ENCODE data around the gene CTRB2.
"Not testable (repeated sequence)": the region's sequence is repeated elsewhere in the genome, so short reads cannot be mapped to it uniquely, and the experiment has no call there.

CTRB2 gene

DNA sequence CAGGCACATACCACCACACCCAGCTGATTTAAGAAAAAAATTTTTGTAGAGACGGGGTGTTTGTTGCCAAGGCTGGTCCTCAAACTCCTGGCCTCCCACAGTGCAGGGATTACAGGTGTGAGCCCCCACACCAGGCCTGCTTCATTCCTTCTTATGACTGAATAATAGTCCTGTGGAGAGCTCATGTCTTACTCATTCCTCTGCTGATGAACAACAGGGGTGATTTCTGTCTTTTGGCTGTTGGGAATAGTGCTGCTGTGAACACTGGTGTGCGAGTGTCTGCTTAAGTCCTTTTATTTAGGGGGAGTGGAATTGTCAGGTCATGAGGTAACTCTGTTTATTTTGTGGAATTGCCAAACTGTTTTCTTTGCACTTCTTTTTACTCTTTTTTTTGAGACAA, 9.2 kb upstream of the CTRB2 start:
- Histone ChIP-seq H3K4me3 (ENCODE audit: low read length) (no peak overlapping the region), H3K27ac (ENCODE audit: low read length) (no peak overlapping the region), H3K36me3 (ENCODE audit: control insufficient read depth, insufficient read depth, low read length) (no peaks in the 10 kb centered on the region), H3K27me3 (ENCODE audit: control insufficient read depth, insufficient read depth, low read length) (no peaks in the 10 kb centered on the region), H3K4me1 (ENCODE audit: control insufficient read depth, insufficient read depth, low read length) (no peaks in the 10 kb centered on the region), H3K9me3 (ENCODE audit: control insufficient read depth, insufficient read depth, low read length) (no peaks in the 10 kb centered on the region)
- no peak for DNase-seq (ENCODE audit: low read depth, low spot score)
- WGBS (ENCODE audit: insufficient coverage, insufficient read length): no CpG with 5 or more reads among the region's 2 CpGs

DNA sequence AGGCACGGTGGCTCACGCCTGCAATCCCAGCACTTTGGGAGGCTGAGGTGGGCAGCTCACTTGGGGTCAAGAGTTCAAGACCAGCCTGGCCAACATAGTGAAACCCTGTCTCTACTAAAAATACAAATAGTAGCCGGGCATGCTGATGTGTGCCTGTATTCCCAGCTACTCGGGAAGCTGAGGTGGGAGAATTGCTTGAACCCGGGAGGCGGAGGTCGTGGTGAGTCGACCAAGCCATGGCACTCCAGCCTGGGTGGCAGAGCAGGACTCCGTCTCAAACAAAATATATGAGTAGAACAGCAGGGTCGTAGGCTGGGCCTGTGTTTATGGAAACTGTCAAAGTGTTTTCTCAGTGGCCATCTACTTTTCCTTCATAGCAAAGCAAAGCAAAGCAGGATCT, 4.3 kb upstream of the CTRB2 start:
- WGBS (ENCODE audit: insufficient coverage, insufficient read length): no CpG with 5 or more reads among the region's 10 CpGs

GRCh38 chr16:75209944-75210343, 3.0 kb upstream of the CTRB2 start:
- H3K27me3 ChIP-seq (ENCODE audit: control insufficient read depth, insufficient read depth, low read length): no peaks in the 10 kb centered on the region
- WGBS (ENCODE audit: insufficient coverage, insufficient read length): no CpG with 5 or more reads among the region's 5 CpGs
- no peak for DNase-seq (ENCODE audit: low read depth, low spot score)
- H3K27ac ChIP-seq (ENCODE audit: low read length): no peak overlapping the region
- H3K4me3 ChIP-seq (ENCODE audit: low read length): no peak overlapping the region
- H3K36me3 ChIP-seq (ENCODE audit: control insufficient read depth, insufficient read depth, low read length): no peaks in the 10 kb centered on the region
- H3K9me3 ChIP-seq (ENCODE audit: control insufficient read depth, insufficient read depth, low read length): no peaks in the 10 kb centered on the region
- H3K4me1 ChIP-seq (ENCODE audit: control insufficient read depth, insufficient read depth, low read length): no peaks in the 10 kb centered on the region

More for the DNA sequence above, 4.3 kb upstream of the CTRB2 start:
- not testable (repeated sequence) for DNase-seq (ENCODE audit: low read depth, low spot score); H3K36me3 ChIP-seq (ENCODE audit: control insufficient read depth, insufficient read depth, low read length); H3K4me3 ChIP-seq (ENCODE audit: low read length); H3K4me1 ChIP-seq (ENCODE audit: control insufficient read depth, insufficient read depth, low read length); H3K27me3 ChIP-seq (ENCODE audit: control insufficient read depth, insufficient read depth, low read length); H3K9me3 ChIP-seq (ENCODE audit: control insufficient read depth, insufficient read depth, low read length); H3K27ac ChIP-seq (ENCODE audit: low read length)

GRCh38 chr16:75209514-75209913, 2.6 kb upstream of the CTRB2 start:
- H3K27ac ChIP-seq (ENCODE audit: low read length); H3K36me3 ChIP-seq (ENCODE audit: control insufficient read depth, insufficient read depth, low read length); DNase-seq (ENCODE audit: low read depth, low spot score); H3K4me1 ChIP-seq (ENCODE audit: control insufficient read depth, insufficient read depth, low read length); H3K9me3 ChIP-seq (ENCODE audit: control insufficient read depth, insufficient read depth, low read length); H3K4me3 ChIP-seq (ENCODE audit: low read length); H3K27me3 ChIP-seq (ENCODE audit: control insufficient read depth, insufficient read depth, low read length): not testable (repeated sequence)
- WGBS (ENCODE audit: insufficient coverage, insufficient read length): no CpG with 5 or more reads among the region's 7 CpGs

DNA sequence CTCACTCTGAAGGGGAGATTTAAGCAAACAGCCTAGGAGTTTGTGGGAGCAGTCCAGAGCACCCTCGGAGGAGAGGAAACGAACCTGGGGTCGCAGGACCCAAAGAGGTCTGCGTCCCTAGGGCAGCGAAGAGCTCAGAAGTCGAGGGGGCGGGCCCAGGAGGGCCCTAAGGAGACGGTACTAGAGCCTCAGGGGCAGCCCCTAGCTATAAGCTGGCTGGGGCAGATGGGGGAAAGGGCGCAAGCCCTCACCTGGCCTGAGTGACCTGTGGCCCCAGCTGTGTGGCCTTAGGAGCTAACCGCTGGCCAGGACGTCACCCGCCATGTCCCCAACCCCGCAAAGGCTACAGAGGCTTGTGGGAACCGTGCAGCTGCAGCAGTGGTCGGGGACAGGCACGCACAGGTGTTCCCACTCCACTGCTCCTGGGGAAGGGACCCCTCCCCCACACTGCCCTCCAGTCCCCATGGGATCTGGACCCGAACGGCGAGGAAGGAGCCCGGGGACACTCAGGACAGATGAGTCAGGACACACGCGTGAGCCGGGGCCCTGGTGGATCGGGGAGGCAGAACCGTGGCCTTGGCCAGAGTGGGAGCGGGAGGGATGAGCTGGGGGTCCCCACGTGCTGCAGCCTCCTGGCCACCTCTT, 2.0 kb upstream of the CTRB2 start:
- Histone ChIP-seq H3K36me3 (ENCODE audit: control insufficient read depth, insufficient read depth, low read length) (no peaks in the 10 kb centered on the region), H3K4me1 (ENCODE audit: control insufficient read depth, insufficient read depth, low read length) (no peaks in the 10 kb centered on the region), H3K9me3 (ENCODE audit: control insufficient read depth, insufficient read depth, low read length) (no peaks in the 10 kb centered on the region), H3K27ac (ENCODE audit: low read length) (no peak overlapping the region), H3K27me3 (ENCODE audit: control insufficient read depth, insufficient read depth, low read length) (no peaks in the 10 kb centered on the region), H3K4me3 (ENCODE audit: low read length) (no peak overlapping the region)
- no peak for DNase-seq (ENCODE audit: low read depth, low spot score)
- no CpG with 5 or more reads among the region's 27 CpGs for WGBS (ENCODE audit: insufficient coverage, insufficient read length)

GRCh38 chr16:75208242-75208825, 1.4 kb upstream of the CTRB2 start:
- Histone ChIP-seq H3K4me3 (ENCODE audit: low read length) (no peak overlapping the region), H3K9me3 (ENCODE audit: control insufficient read depth, insufficient read depth, low read length) (no peaks in the 10 kb centered on the region), H3K27ac (ENCODE audit: low read length) (no peak overlapping the region), H3K4me1 (ENCODE audit: control insufficient read depth, insufficient read depth, low read length) (no peaks in the 10 kb centered on the region), H3K27me3 (ENCODE audit: control insufficient read depth, insufficient read depth, low read length) (no peaks in the 10 kb centered on the region), H3K36me3 (ENCODE audit: control insufficient read depth, insufficient read depth, low read length) (no peaks in the 10 kb centered on the region)
- no CpG with 5 or more reads among the region's 13 CpGs for WGBS (ENCODE audit: insufficient coverage, insufficient read length)
- no peak for DNase-seq (ENCODE audit: low read depth, low spot score)

DNA sequence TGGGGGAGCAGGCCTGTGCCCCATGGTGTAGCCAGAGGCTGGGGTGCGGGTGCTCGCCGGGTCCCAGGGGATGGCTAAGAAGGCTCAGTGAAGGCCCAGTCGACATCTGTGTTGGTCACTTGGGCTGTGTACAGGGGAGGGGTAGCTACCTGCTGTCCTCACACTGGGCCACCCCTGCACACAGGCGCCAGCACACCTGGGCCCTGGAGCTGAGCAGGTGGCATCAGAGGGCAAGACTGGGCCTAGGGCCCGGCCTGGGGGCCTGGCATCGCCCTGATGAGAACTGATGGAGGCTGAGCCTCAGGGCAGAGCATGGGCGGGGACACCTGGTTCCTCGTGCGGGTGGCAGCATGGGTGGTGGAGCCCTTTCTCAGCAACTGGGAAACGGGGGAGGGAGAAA, 870 bp upstream of the CTRB2 start:
- Histone ChIP-seq H3K4me3 (ENCODE audit: low read length) (no peak overlapping the region), H3K27me3 (ENCODE audit: control insufficient read depth, insufficient read depth, low read length) (no peaks in the 10 kb centered on the region), H3K36me3 (ENCODE audit: control insufficient read depth, insufficient read depth, low read length) (no peaks in the 10 kb centered on the region), H3K9me3 (ENCODE audit: control insufficient read depth, insufficient read depth, low read length) (no peaks in the 10 kb centered on the region), H3K4me1 (ENCODE audit: control insufficient read depth, insufficient read depth, low read length) (no peaks in the 10 kb centered on the region), H3K27ac (ENCODE audit: low read length) (no peak overlapping the region)
- WGBS (ENCODE audit: insufficient coverage, insufficient read length): no CpG with 5 or more reads among the region's 11 CpGs
- DNase-seq (ENCODE audit: low read depth, low spot score): no peak

- not testable (repeated sequence) for DNase-seq (ENCODE audit: low read depth, low spot score); H3K4me1 ChIP-seq (ENCODE audit: control insufficient read depth, insufficient read depth, low read length); H3K27me3 ChIP-seq (ENCODE audit: control insufficient read depth, insufficient read depth, low read length); H3K36me3 ChIP-seq (ENCODE audit: control insufficient read depth, insufficient read depth, low read length); H3K27ac ChIP-seq (ENCODE audit: low read length); H3K4me3 ChIP-seq (ENCODE audit: low read length); H3K9me3 ChIP-seq (ENCODE audit: control insufficient read depth, insufficient read depth, low read length)
- no CpG with 5 or more reads among the region's 25 CpGs for WGBS (ENCODE audit: insufficient coverage, insufficient read length)
These were observed 806 bp downstream of the CTRB2 start for GRCh38 chr16:75205961-75206748.

- not testable (repeated sequence) for H3K9me3 ChIP-seq (ENCODE audit: control insufficient read depth, insufficient read depth, low read length); H3K4me3 ChIP-seq (ENCODE audit: low read length); H3K27ac ChIP-seq (ENCODE audit: low read length); H3K4me1 ChIP-seq (ENCODE audit: control insufficient read depth, insufficient read depth, low read length); H3K27me3 ChIP-seq (ENCODE audit: control insufficient read depth, insufficient read depth, low read length); H3K36me3 ChIP-seq (ENCODE audit: control insufficient read depth, insufficient read depth, low read length); DNase-seq (ENCODE audit: low read depth, low spot score)
- no CpG with 5 or more reads among the region's 19 CpGs for WGBS (ENCODE audit: insufficient coverage, insufficient read length)
These were observed 1.5 kb downstream of the CTRB2 start for GRCh38 chr16:75205438-75205837.

- H3K36me3 ChIP-seq (ENCODE audit: control insufficient read depth, insufficient read depth, low read length); H3K9me3 ChIP-seq (ENCODE audit: control insufficient read depth, insufficient read depth, low read length); H3K27ac ChIP-seq (ENCODE audit: low read length); H3K27me3 ChIP-seq (ENCODE audit: control insufficient read depth, insufficient read depth, low read length); H3K4me1 ChIP-seq (ENCODE audit: control insufficient read depth, insufficient read depth, low read length); DNase-seq (ENCODE audit: low read depth, low spot score); H3K4me3 ChIP-seq (ENCODE audit: low read length): not testable (repeated sequence)
- WGBS (ENCODE audit: insufficient coverage, insufficient read length): no CpG with 5 or more reads among the region's 20 CpGs
These were observed 2.1 kb downstream of the CTRB2 start for GRCh38 chr16:75204905-75205304.
